HG02970 (cell line): ENCODE data around the gene LPP.

ENCODE experiments used
- ATAC-seq: cut with Tn5 transposase; IDR thresholded peaks from one replicate; pipeline ENCODE4 v1.9.1; 2021; ENCODE audit warnings: mild to moderate bottlenecking, moderate library complexity, moderate number of reproducible peaks; ENCODE audit not compliant: unreplicated experiment, low FRiP score

The LPP gene

DNA sequence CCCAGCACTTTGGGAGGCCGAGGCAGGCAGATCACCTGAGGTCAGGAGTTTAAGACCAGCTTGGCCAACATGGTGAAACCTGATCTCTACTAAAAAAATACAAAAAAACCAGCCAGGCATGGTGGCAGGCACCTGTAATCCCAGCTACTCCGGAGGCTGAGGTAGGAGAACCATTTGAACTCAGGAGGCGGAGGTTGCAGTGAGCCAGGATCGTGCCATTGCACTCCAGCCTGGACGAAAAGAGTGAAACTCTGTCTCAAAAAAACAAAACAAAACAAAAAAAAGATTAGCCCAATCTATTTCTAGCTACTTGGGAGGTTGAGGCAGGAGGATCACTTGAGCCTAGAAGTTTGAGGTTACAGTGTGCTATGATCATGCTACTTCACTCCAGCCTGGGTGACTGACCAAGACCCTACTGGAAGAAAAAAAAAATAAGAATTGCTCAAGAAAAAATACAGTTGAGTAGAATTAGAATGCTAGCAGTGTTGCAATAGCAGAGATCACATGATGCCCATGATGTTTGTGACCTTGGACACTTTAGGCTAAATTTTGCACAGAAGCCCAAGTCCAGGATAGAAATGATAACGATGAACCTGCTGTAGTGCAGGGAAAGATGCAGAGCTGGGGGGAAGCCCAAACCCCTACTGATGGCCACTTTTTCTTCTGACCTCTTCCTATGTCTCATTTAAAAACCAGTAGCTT is 162.2 kb downstream of the LPP start:
- ATAC-seq, result no peak

DNA sequence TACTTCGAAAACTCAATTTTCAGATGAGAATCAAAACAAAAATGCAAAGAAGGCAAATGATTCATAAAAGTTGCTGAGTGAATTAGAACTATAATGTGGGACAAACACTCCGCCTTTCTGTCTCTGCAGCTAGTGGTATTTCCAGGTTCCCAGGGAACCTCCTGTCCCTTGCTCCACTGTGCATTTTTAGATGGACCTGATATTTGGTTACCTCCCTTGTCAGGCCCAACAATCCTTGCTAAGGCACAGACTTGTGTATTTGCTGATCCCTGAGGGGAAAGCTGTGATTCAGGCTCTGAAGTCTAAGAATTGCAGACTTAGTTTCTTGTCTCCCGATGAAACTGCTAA is 162.7 kb downstream of the LPP start:
- ATAC-seq, result no peak

DNA sequence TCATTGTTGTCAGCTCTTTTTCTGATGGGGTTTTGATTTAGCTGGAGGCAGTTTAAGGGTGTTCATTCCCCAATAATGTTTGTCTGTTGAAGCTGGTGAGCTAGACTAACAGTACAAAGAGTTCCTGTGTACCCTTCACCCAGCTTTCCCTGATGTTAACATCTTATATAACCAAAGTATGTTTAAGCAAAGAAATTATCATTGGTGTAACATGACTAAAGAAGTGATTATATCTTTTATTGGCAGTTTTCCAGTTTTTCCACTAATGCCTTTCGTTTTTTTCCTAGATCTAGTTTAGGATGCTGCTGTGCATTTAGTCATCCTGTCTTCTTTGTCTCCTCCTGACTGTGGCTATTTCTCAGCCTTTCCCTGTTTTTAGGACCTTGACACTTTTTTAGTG is 165.6 kb downstream of the LPP start:
- no peak for ATAC-seq

DNA sequence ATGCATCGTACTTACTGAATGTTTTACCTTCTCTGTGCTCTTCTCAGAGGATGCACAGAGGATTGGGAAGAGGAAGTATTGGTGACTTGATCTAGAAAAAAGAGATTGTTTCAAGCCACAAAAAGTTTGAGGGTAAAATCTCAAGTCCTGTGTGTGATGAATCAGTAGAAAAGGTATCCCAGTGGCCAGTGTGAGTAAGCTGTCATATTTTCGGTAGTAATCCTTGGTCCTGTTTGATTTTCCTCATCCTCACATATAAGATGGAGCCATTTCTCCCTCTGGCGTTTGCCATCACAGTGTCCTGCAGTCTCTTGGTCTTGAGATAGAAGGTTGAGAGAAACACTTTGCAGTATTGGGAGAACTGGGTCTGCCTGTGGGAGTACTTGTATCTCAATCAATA is 166.8 kb downstream of the LPP start:
- ATAC-seq, result no peak

DNA sequence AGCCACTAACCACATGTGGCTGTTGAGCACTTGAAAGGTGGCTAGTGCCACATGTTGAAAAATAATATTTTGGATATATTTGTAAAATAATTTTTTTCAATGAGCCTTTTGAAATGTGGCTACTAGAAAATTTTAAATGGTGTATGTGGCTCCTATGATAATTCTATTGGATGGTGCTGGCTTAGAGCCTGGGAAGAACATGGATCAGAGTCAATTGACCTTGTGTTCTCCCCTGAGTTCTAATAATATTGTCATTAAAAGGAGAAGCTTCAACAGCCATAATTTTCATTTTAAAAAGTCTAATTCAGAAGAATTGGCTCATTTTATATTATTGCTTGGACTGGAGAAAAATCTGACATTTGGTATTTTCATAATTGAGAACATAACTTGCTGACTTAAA is 167.3 kb downstream of the LPP start:
- ATAC-seq, result no peak

DNA sequence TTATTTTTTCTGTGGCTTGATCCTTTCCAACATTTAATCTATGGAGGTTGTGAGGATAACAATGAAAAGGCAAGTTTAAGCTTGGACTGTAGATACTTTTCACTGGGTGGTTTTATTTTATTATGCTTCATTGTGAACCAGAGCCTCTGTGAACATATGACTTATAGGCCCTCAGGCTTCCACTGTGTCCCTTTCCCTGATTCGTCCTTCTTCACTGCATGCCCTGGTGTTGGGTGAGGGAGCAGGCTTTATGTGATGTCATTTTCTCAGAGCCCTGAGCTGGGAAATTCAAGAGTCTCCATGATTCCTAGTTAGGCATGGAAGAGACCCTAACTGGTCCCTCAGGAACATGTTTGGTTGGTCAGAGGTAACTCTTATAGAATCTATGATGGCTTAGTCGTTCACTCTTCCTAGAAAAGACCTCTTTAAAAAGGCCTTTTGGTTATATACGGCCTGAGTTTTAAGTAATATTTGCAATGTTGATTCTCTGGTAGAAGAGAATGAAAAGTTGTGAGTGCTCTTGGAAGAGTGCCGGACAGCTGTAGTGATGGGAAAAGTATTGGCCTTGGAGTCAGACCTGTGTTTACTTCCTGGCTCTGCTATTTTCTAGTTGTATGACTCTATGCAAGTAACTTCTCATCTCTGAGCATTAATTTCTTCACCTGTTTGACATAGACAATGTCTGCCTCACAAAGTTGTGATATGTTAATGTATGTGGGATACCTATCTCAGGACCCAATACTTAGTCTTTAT is 168.4 kb downstream of the LPP start:
- no peak for ATAC-seq

DNA sequence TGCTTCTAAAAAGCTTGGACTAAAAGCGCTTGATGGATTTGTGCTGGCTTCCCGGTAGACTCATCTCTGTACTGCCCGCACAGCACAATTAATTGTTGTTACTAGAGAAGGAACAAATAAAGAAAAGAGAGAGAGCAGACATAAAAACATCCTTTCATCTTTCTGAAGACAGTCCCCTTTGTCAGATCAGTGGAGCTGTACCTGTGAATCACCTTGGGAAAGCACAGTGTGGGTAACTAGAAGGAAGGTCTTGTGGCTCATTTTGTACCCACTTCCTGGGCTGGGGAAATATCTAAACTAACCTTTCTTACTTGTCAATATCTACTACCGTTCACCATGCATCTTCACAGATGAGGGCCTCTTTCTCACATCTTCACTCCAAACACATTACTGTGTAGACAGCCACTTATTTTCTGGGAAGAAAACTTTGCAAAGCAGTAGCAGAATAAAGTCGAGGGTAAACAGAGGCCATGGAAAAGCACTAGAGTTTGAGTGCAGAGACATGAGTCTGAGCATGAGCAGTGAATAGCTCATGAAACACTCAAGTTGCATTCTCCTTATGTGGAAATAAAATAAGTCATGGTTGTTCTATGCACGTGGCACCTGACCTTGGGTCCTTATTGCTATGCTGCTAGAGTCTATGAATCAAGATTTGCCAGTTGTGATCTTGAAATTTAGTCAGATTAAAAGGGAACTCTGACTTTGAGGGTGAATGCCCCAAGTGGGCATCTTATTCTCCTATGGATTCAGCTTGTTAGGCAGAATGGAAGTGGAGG is 169.3 kb downstream of the LPP start:
- no peak for ATAC-seq

DNA sequence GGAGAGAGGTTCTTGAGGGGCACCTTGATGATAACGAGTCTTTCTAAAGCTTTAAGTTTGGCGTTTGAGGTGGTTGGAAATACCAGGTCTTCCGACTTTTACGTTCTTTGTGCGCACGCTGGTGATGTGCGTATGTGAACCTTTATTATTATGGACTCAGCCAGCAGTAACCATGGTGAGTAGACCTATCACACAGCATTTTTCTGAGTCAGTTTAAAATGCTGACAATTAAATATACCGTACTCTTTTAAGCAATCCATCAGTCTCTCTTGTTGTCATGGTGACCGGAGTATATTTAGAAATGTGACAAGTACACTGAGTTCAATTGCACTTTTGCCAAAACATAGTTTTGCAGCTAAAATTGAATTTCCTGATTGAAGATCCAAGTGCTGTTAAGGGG is 172.2 kb downstream of the LPP start:
- no peak for ATAC-seq

DNA sequence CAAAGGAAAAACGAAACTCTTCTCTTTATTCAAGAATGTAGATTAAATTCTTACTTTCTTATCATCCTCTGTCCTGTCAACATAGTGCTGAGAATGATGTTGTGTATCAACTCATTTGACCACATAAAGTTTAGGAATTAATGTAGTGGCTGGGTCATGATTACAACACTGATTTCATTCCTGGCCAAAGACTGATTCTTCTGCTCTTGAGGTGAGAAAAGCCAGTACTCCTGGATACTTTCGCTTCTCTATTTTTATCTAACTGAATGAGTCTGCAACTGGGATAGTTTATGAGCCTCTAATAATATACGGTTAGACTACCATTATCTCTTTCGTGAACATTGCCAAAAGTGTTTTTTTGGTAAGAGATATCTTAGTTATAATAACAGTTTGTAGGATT is 173.0 kb downstream of the LPP start:
- ATAC-seq, result no peak

DNA sequence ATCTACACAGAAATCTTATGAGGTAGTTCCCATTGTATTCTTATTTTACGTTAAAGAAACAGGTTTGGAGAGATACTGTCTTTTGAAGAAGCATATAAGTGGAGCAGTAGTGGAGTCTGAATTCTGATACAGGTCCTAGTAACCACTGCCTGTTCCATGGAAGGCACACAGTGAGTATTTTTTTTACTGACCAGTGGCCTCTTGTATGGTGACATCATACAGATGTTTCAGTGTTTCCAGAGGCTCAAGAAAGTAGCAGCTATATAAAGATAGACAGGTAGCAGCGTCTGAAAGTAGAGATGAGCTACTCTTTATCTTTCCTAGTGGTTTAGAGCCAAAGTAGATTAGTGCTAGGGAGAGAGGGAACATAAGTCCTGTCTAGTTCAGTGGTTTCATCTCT is 173.5 kb downstream of the LPP start:
- no peak for ATAC-seq

DNA sequence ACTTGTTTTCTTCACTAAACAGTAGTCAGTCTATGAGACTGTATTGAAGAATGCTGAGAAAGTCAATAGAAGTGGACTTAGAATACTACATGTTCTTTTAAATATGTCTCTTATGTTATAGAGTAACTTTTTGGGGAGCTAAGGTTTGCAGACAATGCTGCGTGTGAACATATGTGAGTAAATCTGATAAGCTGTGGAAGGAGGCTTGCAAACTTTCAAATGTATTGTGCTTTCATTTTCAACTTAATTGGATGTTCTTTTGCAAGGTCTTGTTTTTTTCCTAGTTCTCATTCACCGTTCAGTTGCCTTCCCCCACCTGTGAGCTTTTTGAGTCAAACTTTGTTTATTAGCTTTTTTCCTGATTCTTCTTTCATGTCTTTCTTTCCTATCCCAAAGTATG is 176.2 kb downstream of the LPP start:
- ATAC-seq, result no peak

DNA sequence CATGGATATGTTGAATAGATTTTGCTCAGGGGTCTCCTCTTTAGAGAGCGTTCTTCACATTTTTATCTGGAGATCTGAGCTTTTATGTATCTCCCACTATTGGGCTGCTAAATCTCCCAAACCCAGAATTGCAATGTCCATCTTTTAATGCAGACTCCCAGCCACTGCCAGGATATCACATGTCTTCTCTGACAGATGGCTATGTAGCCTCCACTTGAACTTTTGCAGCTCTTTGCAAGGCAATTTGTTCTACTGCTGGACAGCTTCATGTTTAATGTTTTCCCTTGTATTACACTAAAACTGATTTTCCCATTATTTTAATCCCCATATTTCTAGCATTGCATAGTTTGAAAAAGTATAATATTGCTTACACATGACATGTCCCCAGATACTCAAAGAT is 177.2 kb downstream of the LPP start:
- ATAC-seq, result no peak

DNA sequence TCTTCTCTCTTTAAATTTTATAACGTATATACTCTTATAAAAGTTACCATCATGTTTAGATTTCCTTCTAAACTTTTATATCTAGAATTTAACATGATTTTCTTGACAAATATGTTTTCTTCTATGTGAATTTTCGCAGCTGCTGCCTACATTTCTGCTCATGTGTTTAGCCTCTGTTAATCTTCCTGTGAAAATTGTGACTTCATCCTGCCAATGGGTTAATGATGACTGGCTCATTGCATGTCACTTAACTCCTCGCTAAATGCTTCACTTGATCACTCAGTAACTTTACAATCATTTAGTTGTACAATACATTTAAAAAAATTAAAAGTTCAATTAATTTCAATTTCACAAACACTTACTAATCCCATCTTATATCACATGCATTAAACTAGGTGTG is 178.1 kb downstream of the LPP start:
- ATAC-seq, result no peak

DNA sequence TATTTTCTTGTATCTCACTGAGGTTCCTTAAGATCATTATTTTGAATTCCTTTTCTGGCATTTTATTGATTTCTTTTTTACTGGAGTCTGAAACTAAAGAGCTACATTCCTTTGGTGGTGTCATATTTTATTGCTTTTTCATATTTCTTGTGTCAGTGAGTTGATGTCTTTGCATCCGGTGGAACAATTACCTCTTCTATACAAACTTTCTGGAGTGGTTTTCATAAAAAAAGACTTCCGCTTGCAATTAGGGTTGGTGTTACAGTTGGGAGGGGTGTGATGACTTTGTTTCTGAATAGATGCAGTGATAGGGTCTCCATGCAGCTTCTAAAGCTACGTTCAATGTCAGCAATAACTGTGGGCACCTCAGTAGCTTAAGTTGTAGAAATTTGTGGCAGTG is 181.7 kb downstream of the LPP start:
- ATAC-seq, result no peak

DNA sequence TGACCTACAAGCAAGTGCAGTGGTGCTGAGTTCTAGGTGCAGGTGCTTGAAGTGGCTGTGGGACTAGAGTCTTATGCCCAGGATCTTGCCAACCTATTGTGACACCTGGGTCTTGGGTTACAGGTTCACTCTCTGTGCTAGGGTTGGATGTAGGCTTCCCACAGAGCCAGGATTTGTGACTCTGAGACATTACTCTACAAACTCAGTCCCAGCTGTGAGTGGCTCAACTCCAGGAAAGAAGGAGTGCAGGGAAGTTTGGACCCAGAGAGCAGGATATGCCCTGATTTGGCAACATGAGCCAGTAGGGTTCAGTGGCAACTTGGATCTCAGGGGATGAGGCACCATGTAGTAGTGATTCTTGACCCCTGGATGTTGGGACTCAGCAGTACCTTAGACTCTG is 182.2 kb downstream of the LPP start:
- no peak for ATAC-seq

DNA sequence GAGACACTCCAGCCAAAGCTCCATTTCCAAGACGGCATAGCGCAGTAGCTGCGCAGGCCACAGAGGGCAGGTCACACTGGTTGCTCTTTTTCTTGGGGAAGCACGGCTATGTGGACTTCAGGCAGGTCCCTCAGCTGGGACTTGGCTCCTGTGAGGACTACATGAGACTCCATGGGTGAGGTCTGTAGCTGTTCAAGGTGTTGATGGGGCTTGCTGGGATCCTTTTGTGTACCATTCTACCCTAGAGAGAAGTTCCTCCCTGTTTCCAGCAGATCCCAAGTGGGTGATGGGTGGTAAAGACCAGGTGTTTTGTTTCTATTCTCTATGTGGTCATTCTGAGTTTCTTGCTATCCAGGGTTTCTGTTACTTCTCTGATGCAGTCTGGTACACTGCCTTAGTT is 183.3 kb downstream of the LPP start:
- no peak for ATAC-seq

DNA sequence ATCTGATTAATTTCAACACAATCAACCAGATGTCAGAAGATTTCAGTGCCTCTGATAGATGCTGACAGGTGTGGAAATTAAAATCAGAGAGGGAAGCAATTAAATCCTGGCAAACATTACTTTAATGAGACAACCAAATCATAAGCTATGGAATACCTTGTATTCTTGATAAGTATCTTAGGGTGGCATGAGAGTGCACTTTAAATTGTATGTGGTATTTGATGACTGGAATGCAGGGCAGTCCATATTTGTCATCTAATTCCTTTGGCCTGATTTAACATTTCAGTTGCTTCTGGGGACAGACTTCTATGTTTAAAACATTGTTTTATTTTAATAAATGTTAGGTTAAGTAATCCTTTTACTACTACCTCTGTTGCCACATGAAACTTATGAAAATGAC is 184.1 kb downstream of the LPP start:
- no peak for ATAC-seq

DNA sequence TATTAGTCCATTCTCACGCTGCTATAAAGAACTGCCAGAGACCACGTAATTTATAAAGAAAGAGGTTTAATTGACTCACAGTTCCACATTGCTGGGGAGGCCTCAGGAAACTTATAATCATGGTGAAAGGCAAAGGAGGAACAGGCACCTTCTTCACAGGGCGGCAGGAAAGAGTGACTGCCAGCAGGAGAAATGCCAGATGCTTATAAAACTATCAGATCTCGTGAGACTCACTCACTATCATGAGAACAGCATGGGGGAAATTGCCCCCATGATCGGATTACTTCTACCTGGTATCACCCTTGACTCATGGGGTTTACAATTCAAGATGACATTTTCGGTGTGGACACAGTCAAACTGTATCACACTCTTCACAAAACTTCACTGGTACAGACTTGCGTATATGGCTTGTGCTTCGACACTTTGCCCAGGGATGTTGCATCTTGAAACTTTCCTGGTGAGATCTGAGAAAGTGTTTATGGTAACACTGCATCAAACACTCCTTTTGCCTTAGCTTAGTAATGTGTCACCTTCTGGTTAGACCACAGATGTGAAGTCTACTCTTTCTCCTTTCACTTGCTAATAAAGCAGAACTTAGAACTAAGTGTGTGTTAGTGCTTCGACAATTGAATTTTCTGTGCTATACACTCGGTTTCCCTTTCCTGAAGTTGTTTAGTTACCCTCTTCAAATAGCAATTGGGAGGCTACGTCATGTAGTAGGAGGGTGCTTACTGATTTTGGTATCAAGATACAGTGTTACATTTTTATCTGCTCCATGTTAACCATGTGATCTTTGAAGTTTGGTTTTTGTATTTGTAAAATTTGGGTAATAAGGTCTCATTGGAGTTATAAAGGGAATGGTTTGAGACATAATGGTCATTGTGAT is 185.7 kb downstream of the LPP start:
- no peak for ATAC-seq

DNA sequence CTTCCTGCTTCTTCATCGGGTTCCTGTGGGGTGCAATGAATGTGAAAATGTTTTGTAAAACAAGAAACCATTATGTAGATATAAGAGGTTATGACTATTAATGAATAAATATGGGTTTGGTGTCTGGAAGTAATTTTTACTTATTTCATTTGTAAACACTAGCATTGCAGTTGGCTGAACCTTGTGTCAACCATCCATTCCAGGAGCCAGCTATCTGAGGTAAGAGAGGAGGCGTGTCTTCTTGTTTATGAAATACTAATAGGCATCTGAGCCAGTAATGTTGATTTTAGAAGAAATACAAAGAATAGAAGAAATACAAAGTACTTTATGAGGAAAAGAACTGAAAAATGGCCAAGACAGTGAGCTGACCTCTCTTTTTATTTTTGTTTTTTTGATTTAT is 187.5 kb downstream of the LPP start:
- no peak for ATAC-seq

DNA sequence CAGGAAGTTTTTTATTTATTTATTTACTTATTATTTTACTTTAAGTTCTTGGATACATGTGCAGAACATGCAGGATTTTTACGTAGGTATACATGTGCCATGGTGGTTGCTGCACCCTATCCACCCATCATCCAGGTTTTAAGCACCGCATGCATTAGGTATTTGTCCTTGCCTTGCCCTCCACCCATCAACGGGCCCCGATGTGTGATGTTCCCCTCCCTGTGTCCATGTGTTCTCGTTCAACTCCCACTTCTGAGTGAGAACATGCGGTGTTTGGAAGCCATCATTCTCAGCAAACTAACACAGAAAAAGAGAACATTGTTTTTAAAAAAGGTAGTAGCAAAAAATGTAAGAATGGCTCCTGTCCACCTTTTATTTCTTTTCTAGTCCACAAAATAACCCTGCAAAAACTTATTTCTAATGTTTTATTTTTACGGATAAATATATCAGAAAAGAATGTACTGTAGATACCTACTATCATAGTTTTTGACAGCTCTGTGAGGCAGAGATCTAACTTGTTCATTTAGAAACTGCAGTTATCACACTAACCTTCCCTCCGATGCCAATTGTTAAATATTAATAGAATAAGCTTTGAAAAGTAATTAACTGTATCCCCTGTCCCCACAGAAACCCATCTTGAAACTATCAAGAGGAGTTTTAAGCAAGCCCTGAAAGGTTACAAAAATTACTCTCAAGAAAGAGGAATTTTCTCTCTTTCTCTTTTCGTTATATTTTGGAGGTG is 189.2 kb downstream of the LPP start:
- ATAC-seq, result no peak
